ENCODE measurements around the gene PEA15. TPM values are rescaled to one million over a fixed set of nuclear protein-coding genes. Genes with fewer than 3 reads are reported as not detected.

Gene PEA15
- total RNA-seq, 1 experiment from 2014 or later, result 94.3 TPM

DNA sequence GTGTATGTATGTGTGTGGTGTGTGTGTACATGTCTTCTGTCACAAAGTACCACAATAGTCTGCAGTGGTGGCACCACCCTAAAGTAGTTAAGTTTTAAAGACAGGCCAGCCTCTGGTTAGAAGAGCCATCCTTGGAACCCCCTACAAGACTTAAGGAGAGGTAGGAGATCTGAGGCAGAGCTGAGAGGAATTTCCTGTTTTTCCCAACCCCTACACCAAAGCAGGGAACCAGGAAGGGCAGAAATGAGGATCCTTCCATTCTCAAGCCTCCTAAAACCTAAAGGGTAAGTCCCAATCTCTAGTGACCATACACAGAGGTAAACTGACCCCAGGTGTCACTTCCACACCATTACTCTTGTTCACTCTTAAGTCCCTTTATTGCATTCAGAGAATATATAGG lies 11.1 kb downstream of the PEA15 start:
- POLR2A ChIA-PET, result no interaction called here
- DNase-seq (ENCODE audit: low read depth, low spot score), result no peak
- Histone ChIP-seq H3K36me3 (ENCODE audit: control insufficient read depth, insufficient read depth, low read length) (peaks cover 37% of the 10 kb centered on the region), H3K4me3 (ENCODE audit: low read depth in 2 of 2, low read length in 2 of 2) (no peak overlapping the region), H3K27ac (ENCODE audit: low read length) (no peak overlapping the region), H3K4me1 (ENCODE audit: control insufficient read depth, insufficient read depth, low read length) (no peaks in the 10 kb centered on the region), H3K27me3 (ENCODE audit: control insufficient read depth, insufficient read depth, low read length) (no peaks in the 10 kb centered on the region), H3K9me3 (ENCODE audit: control insufficient read depth, insufficient read depth, low read depth, low read length) (no peaks in the 10 kb centered on the region)
- no peak for ATAC-seq
- CTCF ChIA-PET, result interaction anchor here (1.1 kb wide), 1 partner anchor 23 kb away, joined by 3 read pairs; no protein-coding TSS in a partner anchor
- intact Hi-C loops (cut with micrococcal nuclease; ENCODE audit: unreplicated experiment), result no loop called here
- in situ Hi-C loops (cut with HindIII; ENCODE audit: low pct_unique_long_range_greater_than_20kb, low sequenced_read_pairs), result no loop called here
- TF ChIP-seq TCF7L2 (IDR thresholded peaks at IDR 0.05; ENCODE audit: low read depth, low read length), result no peak
- TF ChIP-seq POLR2AphosphoS5 (IDR thresholded peaks at IDR 0.05; ENCODE audit: low read depth, low read length), result peak; percentile 43; the same call in 1 of the 2 replicates
- TF ChIP-seq, protein P1, sequence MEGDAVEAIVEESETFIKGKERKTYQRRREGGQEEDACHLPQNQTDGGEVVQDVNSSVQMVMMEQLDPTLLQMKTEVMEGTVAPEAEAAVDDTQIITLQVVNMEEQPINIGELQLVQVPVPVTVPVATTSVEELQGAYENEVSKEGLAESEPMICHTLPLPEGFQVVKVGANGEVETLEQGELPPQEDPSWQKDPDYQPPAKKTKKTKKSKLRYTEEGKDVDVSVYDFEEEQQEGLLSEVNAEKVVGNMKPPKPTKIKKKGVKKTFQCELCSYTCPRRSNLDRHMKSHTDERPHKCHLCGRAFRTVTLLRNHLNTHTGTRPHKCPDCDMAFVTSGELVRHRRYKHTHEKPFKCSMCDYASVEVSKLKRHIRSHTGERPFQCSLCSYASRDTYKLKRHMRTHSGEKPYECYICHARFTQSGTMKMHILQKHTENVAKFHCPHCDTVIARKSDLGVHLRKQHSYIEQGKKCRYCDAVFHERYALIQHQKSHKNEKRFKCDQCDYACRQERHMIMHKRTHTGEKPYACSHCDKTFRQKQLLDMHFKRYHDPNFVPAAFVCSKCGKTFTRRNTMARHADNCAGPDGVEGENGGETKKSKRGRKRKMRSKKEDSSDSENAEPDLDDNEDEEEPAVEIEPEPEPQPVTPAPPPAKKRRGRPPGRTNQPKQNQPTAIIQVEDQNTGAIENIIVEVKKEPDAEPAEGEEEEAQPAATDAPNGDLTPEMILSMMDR (IDR thresholded peaks at IDR 0.05), result no peak
- TF ChIP-seq, protein P2, sequence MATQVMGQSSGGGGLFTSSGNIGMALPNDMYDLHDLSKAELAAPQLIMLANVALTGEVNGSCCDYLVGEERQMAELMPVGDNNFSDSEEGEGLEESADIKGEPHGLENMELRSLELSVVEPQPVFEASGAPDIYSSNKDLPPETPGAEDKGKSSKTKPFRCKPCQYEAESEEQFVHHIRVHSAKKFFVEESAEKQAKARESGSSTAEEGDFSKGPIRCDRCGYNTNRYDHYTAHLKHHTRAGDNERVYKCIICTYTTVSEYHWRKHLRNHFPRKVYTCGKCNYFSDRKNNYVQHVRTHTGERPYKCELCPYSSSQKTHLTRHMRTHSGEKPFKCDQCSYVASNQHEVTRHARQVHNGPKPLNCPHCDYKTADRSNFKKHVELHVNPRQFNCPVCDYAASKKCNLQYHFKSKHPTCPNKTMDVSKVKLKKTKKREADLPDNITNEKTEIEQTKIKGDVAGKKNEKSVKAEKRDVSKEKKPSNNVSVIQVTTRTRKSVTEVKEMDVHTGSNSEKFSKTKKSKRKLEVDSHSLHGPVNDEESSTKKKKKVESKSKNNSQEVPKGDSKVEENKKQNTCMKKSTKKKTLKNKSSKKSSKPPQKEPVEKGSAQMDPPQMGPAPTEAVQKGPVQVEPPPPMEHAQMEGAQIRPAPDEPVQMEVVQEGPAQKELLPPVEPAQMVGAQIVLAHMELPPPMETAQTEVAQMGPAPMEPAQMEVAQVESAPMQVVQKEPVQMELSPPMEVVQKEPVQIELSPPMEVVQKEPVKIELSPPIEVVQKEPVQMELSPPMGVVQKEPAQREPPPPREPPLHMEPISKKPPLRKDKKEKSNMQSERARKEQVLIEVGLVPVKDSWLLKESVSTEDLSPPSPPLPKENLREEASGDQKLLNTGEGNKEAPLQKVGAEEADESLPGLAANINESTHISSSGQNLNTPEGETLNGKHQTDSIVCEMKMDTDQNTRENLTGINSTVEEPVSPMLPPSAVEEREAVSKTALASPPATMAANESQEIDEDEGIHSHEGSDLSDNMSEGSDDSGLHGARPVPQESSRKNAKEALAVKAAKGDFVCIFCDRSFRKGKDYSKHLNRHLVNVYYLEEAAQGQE (IDR thresholded peaks at IDR 0.05; ENCODE audit: insufficient read depth in 1 of 2, low read depth in 2 of 2, low read length in 1 of 2), result no peak
- no peak for TF ChIP-seq SIN3A (IDR thresholded peaks at IDR 0.05; ENCODE audit: borderline replicate concordance, insufficient read depth, low read depth, low read length)
- BruUV-seq (replicated peaks), result no TSS peak

DNA sequence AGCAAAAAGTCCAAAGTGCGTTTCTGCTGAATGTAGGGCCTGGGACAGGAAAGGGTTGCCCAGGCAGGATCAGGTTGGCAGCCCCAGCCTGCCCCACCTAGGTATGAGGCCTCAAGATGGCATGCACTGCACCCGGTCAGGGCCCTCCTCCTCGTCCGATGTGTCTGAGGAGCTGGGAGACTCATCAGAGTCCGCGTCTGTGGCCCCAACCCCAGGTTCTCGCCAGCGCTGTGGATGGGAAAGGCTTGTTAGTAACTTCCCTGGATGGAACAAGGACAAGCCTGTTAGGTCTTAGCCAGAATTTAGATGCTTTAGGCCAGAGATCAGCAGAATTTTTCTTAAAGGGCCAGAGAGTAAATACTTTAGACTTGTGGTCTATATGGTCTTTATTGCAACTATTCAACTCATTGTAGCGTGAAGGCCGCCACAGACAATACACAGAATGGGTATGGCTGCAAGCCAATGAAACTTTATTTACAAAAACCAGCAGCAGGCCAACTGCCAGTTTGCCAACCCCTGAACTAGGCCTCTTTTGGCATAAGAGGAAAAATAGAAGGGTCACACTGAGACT lies 12.4 kb downstream of the PEA15 start:
- CTCF ChIA-PET, result no interaction called here
- DNase-seq (ENCODE audit: low read depth, low spot score) (no peak), ATAC-seq (no peak)
- Histone ChIP-seq H3K4me3 (ENCODE audit: low read depth in 2 of 2, low read length in 2 of 2) (no peak overlapping the region), H3K4me1 (ENCODE audit: control insufficient read depth, insufficient read depth, low read length) (no peaks in the 10 kb centered on the region), H3K9me3 (ENCODE audit: control insufficient read depth, insufficient read depth, low read depth, low read length) (no peaks in the 10 kb centered on the region), H3K36me3 (ENCODE audit: control insufficient read depth, insufficient read depth, low read length) (peaks cover 40% of the 10 kb centered on the region), H3K27ac (ENCODE audit: low read length) (no peak overlapping the region), H3K27me3 (ENCODE audit: control insufficient read depth, insufficient read depth, low read length) (no peaks in the 10 kb centered on the region)
- intact Hi-C loops (cut with micrococcal nuclease; ENCODE audit: unreplicated experiment) (loop anchor here (1.0 kb wide), 1 partner anchor 24 kb away; no protein-coding TSS in a partner anchor), in situ Hi-C loops (cut with HindIII; ENCODE audit: low pct_unique_long_range_greater_than_20kb, low sequenced_read_pairs) (no loop called here)
- no peak for TF ChIP-seq SIN3A (IDR thresholded peaks at IDR 0.05; ENCODE audit: borderline replicate concordance, insufficient read depth, low read depth, low read length)
- no TSS peak for BruUV-seq (replicated peaks)
- POLR2A ChIA-PET, result no interaction called here
